Endothelial cell of umbilical vein (primary cell): ENCODE data around the gene NETO1. TPM values are rescaled to one million over a fixed set of nuclear protein-coding genes. Genes with fewer than 3 reads are reported as not detected.

ENCODE experiments used
- BruUV-seq: library from RNA; stranded (reverse); fragments of 400-500 nt; replicated peaks from 2 replicates; lab custom pipeline; 2021; lab: Mats Ljungman, UMichigan
- CTCF ChIA-PET: fragments of 300-600, 350-600 bp; sonication (Branson Sonifier 250); formaldehyde crosslinking; loops from one replicate; lab custom pipeline; 2021; ENCODE audit warnings: antibody characterized with exemption, inconsistent platforms; lab: Charles Lee
- POLR2A ChIA-PET: fragments of 300-600, 350-600 bp; sonication (Branson Sonifier 250); formaldehyde crosslinking; loops from one replicate; lab custom pipeline; 2021; ENCODE audit warnings: antibody characterized with exemption, inconsistent platforms; lab: Charles Lee
- DNase-seq: peaks from one replicate; pipeline ENCODE4 v3.0.0-alpha.2; 2011; ENCODE audit warnings: low read depth, low spot score
- FAIRE-seq: peaks from 2 replicates; lab custom pipeline; 2011; peaks lifted over from hg19 to GRCh38; lab: Jason Lieb, UNC
- H2AFZ ChIP-seq: 2 replicates; pipeline ENCODE4 v1.6.0; 2012; ENCODE audit warnings: low read depth, low read length, control low read depth, inconsistent platforms
- H3K27ac ChIP-seq: 2 replicates; pipeline ENCODE4 v1.5.1; 2011; ENCODE audit warnings: low read depth, mild to moderate bottlenecking, control low read depth, low read length, moderate library complexity; ENCODE audit not compliant: insufficient read depth
- H3K27me3 ChIP-seq, 2 experiments: 2 replicates each; pipeline versions ENCODE4 v1.6.0 to v1.6.1; 2011; ENCODE audit warnings: low read length in 2 of 2, mixed read lengths in 1 of 2; ENCODE audit not compliant: control insufficient read depth in 2 of 2, insufficient read depth in 2 of 2
- H3K36me3 ChIP-seq, 2 experiments: 2 replicates in 1 of 2; 3 replicates in 1 of 2; pipeline ENCODE4 v1.5.1; 2011; ENCODE audit warnings: low read length in 2 of 2, mild to moderate bottlenecking in 1 of 2, moderate library complexity in 1 of 2; ENCODE audit not compliant: control insufficient read depth in 2 of 2, insufficient read depth in 2 of 2; ENCODE audit errors: extremely low read depth in 1 of 2
- H3K4me1 ChIP-seq: 3 replicates; pipeline ENCODE4 v1.5.1; 2011; ENCODE audit warnings: mild to moderate bottlenecking, low read length; ENCODE audit not compliant: control insufficient read depth, insufficient read depth; ENCODE audit errors: extremely low read depth
- H3K4me2 ChIP-seq: 2 replicates; pipeline ENCODE4 v1.6.1; 2011; ENCODE audit warnings: low read length, control low read depth, mixed read lengths; ENCODE audit not compliant: insufficient read depth
- H3K4me3 ChIP-seq, 3 experiments: fragments of 200-600 bp in 1 of 3; sonication (generic), shearing (Covaris generic) in 1 of 3; replicated peaks in 1 of 3; 2 replicates each; pipeline ENCODE4 v1.5.1; 2011 to 2016; ENCODE audit warnings: control low read depth in 3 of 3, low read length in 3 of 3, mild to moderate bottlenecking in 2 of 3, inconsistent platforms in 1 of 3, low read depth in 1 of 3, moderate library complexity in 1 of 3; ENCODE audit not compliant: insufficient read depth in 1 of 3
- H3K79me2 ChIP-seq: 2 replicates; pipeline ENCODE4 v1.6.0; 2012; ENCODE audit warnings: low read length, inconsistent platforms; ENCODE audit not compliant: control insufficient read depth, insufficient read depth
- H3K9ac ChIP-seq: replicated peaks from 2 replicates; pipeline ENCODE3; 2011; ENCODE audit warnings: low read length, control low read depth; ENCODE audit not compliant: insufficient read depth; ENCODE audit errors: extremely low read depth
- H3K9me1 ChIP-seq: replicated peaks from 3 replicates; pipeline ENCODE4 v1.6.0; 2011; ENCODE audit warnings: mild to moderate bottlenecking, low read length; ENCODE audit not compliant: control insufficient read depth, insufficient read depth; ENCODE audit errors: extremely low read depth
- H3K9me3 ChIP-seq: replicated peaks from 2 replicates; pipeline ENCODE4 v1.5.1; 2012; ENCODE audit warnings: low read length, inconsistent platforms; ENCODE audit not compliant: control insufficient read depth, insufficient read depth
- H4K20me1 ChIP-seq: replicated peaks from 2 replicates; pipeline ENCODE3; 2011; ENCODE audit warnings: mild to moderate bottlenecking, low read length; ENCODE audit not compliant: control insufficient read depth, insufficient read depth; ENCODE audit errors: extremely low read depth
- JUN ChIP-seq: IDR thresholded peaks from 2 replicates; pipeline ENCODE4 v1.6.1; 2011; ENCODE audit warnings: borderline replicate concordance, low read depth; ENCODE audit not compliant: insufficient read length, insufficient read depth
- POLR2A ChIP-seq: IDR thresholded peaks from 2 replicates; pipeline ENCODE4 v1.6.1; 2012; ENCODE audit warnings: low read depth, mild to moderate bottlenecking, control low read depth, low read length
- dilution Hi-C: fragments of 300-500 bp; cut with MboI; formaldehyde crosslinking; loops from one replicate; pipeline ENCODE4 v1.15.0; 2019; ENCODE audit warnings: low sequenced_read_pairs; ENCODE audit not compliant: extremely low pct_ligation_motif_present
- intact Hi-C: fragments of 100-400 bp; cut with micrococcal nuclease; formaldehyde crosslinking; loops from one replicate; pipeline ENCODE4 v1.10.0; 2022
- polyA plus RNA-seq, 4 experiments: library from polyadenylated mRNA; depleted of rRNA in 3 of 4; stranded (reverse) in 3 of 4; unstranded in 1 of 4; fragments of >200 nt; gene quantifications; 2 replicates each; pipeline versions ENCODE4 v1.2.1 to v1.2.3, GENCODE V29; 2011 to 2012; ENCODE audit warnings: missing spikeins in 1 of 4
- total RNA-seq: library from RNA; stranded (reverse); gene quantifications from 2 replicates; pipeline ENCODE4 v1.2.3, GENCODE V29; 2021

The NETO1 gene
- total and polyA plus RNA-seq, 2 donors (not counting 3 experiments of a cell fraction or from before 2014, with no cell fraction given), result not detected

DNA sequence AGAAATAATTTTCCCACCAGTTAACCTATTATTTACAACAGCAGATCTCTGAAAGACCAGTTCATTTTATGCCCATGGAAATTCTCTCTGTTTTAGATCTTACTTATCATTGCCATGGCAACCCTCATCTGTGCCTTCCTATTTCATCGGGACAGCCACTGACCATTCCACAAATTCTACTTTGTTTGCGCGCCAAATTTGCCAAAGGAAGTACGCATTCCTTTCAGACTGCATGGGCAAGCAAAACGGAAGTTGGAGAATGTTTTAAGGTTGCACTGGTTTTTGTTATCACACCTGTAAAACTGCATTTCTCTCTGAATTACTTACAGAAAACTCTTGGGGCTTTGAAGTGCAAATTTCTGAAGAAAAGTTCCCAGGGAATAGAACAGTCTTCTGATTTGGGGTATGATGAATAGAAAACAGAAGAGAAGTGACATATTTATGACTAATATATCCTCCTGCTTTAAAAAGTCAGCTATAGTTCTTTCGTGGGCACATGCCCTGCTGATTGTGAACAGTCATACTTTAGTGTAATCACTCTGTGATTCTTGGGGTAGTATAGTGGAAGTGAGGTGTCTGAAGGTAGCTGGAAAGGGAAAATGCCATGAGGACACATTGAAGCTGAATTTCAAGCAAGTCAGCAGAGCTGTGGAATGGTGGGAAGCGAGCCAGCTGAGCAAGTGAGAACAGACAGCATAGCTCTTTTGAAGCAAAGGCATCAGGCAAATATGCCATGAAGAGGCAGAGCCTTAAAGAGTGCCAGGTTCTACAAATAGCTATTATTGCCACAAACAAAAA, 20.9 kb downstream of the NETO1 start:
- no peaks in the 10 kb centered on the region for H3K79me2 ChIP-seq
- CTCF ChIA-PET, result no interaction called here
- H3K4me2 ChIP-seq, result no peak overlapping the region
- H3K4me3 ChIP-seq, result no peak overlapping the region
- POLR2A ChIA-PET, result no interaction called here
- dilution Hi-C loops (no loop called here), intact Hi-C loops (no loop called here)
- no peak for TF ChIP-seq POLR2A
- no peak overlapping the region for H3K9ac ChIP-seq
- no peaks in the 10 kb centered on the region for H3K36me3 ChIP-seq
- H3K9me1 ChIP-seq, result no peaks in the 10 kb centered on the region
- H3K4me1 ChIP-seq, result no peaks in the 10 kb centered on the region
- no peak overlapping the region for H3K27ac ChIP-seq
- H3K9me3 ChIP-seq, result peaks cover 3% of the 10 kb centered on the region
- H2AFZ ChIP-seq, result no peak overlapping the region
- DNase-seq, result no peak
- no TSS peak for BruUV-seq
- no peaks in the 10 kb centered on the region for H3K27me3 ChIP-seq
- H4K20me1 ChIP-seq, result no peaks in the 10 kb centered on the region
- no peak for FAIRE-seq

DNA sequence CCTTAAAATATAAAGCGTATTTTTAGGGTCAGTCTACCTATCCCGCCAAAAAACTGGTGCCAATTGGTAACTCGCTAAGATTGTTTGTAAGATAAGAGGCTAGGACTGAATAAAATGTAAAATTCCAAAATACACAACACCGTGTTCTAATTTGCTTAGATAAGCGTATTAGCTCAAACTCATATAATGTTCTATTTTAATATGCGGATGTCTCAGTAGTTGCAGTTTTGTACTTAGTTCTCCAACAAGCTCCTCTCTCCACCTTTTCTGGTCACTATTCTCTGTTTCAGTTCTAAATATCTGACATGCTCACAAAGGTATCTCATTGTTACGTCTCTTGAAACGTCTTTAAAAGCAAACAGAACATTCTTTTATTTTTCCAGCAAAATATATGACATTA, 24.0 kb downstream of the NETO1 start:
- Histone ChIP-seq H3K4me3 (no peak overlapping the region), H4K20me1 (no peaks in the 10 kb centered on the region), H3K9ac (no peak overlapping the region), H3K27me3 (no peaks in the 10 kb centered on the region), H3K4me1 (no peaks in the 10 kb centered on the region), H3K4me2 (no peak overlapping the region), H3K79me2 (no peaks in the 10 kb centered on the region), H3K27ac (no peak overlapping the region), H3K36me3 (no peaks in the 10 kb centered on the region), H3K9me1 (no peaks in the 10 kb centered on the region), H3K9me3 (no peaks in the 10 kb centered on the region), H2AFZ (no peak overlapping the region)
- BruUV-seq, result no TSS peak
- TF ChIP-seq JUN, result no peak
- dilution Hi-C loops, result no loop called here
- POLR2A ChIA-PET, result no interaction called here
- intact Hi-C loops, result no loop called here
- CTCF ChIA-PET, result no interaction called here
- no peak for FAIRE-seq
- DNase-seq, result no peak
